ENCODE data around the gene VPS13D. TPM values are rescaled to one million over a fixed set of nuclear protein-coding genes. Genes with fewer than 3 reads are reported as not detected.

VPS13D gene
- total and polyA plus RNA-seq, 2 of the 4 experiments (the other 2 are of a cell fraction): 9.0 to 16.3 TPM

GRCh38 chr1:12333036-12333785, 103.4 kb downstream of the VPS13D start:
- Histone ChIP-seq H2AFZ (replicated peaks; ENCODE audit: low read length, poor library complexity) (no peak overlapping the region), H4K8ac (ENCODE audit: low read depth in 2 of 2, low read length in 2 of 2) (no peak overlapping the region), H3K9ac (ENCODE audit: low read depth, low read length) (no peak overlapping the region), H3K4me3 (ENCODE audit: insufficient read depth, low read depth, low read length) (no peak overlapping the region), H3K9me1 (ENCODE audit: insufficient read depth, low read length) (no peaks in the 10 kb centered on the region; the same call in 1 of the 2 replicates), H3K9me3 (ENCODE audit: control insufficient read depth, insufficient read depth, low read length) (no peaks in the 10 kb centered on the region), H3K14ac (replicated peaks; ENCODE audit: low read depth, low read length) (no peak overlapping the region), H4K5ac (ENCODE audit: low read depth, low read length) (no peak overlapping the region), H2AK9ac (replicated peaks; ENCODE audit: low read depth, low read length, poor library complexity) (no peak overlapping the region), H2BK15ac (ENCODE audit: low read depth, low read length) (no peak overlapping the region), H3K79me1 (ENCODE audit: low read depth in 1 of 2, low read length in 2 of 2) (no peaks in the 10 kb centered on the region), H4K20me1 (ENCODE audit: insufficient read depth, low read length) (no peaks in the 10 kb centered on the region), H3K18ac (ENCODE audit: low read depth, low read length) (no peak overlapping the region), H3K23ac (ENCODE audit: low read depth, low read length) (no peak overlapping the region), H3K36me3 (ENCODE audit: control insufficient read depth, insufficient read depth, low read length) (peaks cover 33% of the 10 kb centered on the region), H3K4me2 (ENCODE audit: low read depth, low read length) (no peak overlapping the region), H4K91ac (ENCODE audit: insufficient read depth, low read depth, low read length) (no peak overlapping the region), H2BK20ac (ENCODE audit: low read depth, low read length) (no peak overlapping the region), H3K4me1 (ENCODE audit: control insufficient read depth, insufficient read depth, low read length) (no peaks in the 10 kb centered on the region), H3K56ac (ENCODE audit: extremely low read depth, insufficient read depth, low read length) (no peak overlapping the region), H3K27ac (ENCODE audit: insufficient read depth, low read length) (no peak overlapping the region), H2BK120ac (ENCODE audit: low read depth, low read length) (no peak overlapping the region), H3K27me3 (ENCODE audit: control insufficient read depth, insufficient read depth, low read length) (no peaks in the 10 kb centered on the region), H2BK5ac (ENCODE audit: low read depth, low read length, poor library complexity, severe bottlenecking) (no peak overlapping the region), H3K4ac (ENCODE audit: low read depth, low read length) (no peak overlapping the region), H2AK5ac (ENCODE audit: low read depth, low read length) (no peak overlapping the region)
- DNase-seq: no peak
- intact Hi-C loops (cut with micrococcal nuclease) (no loop called here), in situ Hi-C loops (cut with MboI; ENCODE audit: low sequenced_read_pairs) (no loop called here), dilution Hi-C loops (cut with HindIII; ENCODE audit: low sequenced_read_pairs, unreplicated experiment) (no loop called here)
- no peak for ATAC-seq (ENCODE audit: low read depth)
- TF ChIP-seq MAZ (IDR thresholded peaks at IDR 0.05; ENCODE audit: borderline replicate concordance, low read depth, low read length) (no peak), NFE2L2 (IDR thresholded peaks at IDR 0.05; ENCODE audit: low read depth, low read length) (no peak), CTCF (conservative IDR thresholded peaks at IDR 0.05; ENCODE audit: low read depth, low read length) (no peak), ELK1 (IDR thresholded peaks at IDR 0.05; ENCODE audit: borderline replicate concordance, low read depth, low read length) (no peak), RCOR1 (IDR thresholded peaks at IDR 0.05; ENCODE audit: insufficient replicate concordance, low read length) (no peak), SMC3 (IDR thresholded peaks at IDR 0.05; ENCODE audit: low read depth, low read length) (no peak), CEBPB (IDR thresholded peaks at IDR 0.05; ENCODE audit: low read depth, low read length) (no peak), BHLHE40 (IDR thresholded peaks at IDR 0.05; ENCODE audit: low read depth, low read length) (no peak), MXI1 (IDR thresholded peaks at IDR 0.05; ENCODE audit: borderline replicate concordance, low read depth, low read length) (no peak), RAD21 (IDR thresholded peaks at IDR 0.05; ENCODE audit: low read length) (no peak), CHD1 (IDR thresholded peaks at IDR 0.05; ENCODE audit: low read depth, low read length) (no peak), RFX5 (IDR thresholded peaks at IDR 0.05; ENCODE audit: low read depth, low read length) (no peak), POLR2A (IDR thresholded peaks at IDR 0.05; ENCODE audit: low read depth, low read length) (no peak), USF2 (IDR thresholded peaks at IDR 0.05; ENCODE audit: low read depth, low read length) (no peak), FOS (IDR thresholded peaks at IDR 0.05; ENCODE audit: low read depth, low read length) (no peak), MAFK (IDR thresholded peaks at IDR 0.05; ENCODE audit: low read depth, low read length) (no peak)
- ChIA-PET CTCF (no interaction called here), POLR2A (ENCODE audit: unreplicated experiment) (no interaction called here)
- WGBS, 2 experiments (ENCODE audit: extremely low coverage in 2 of 2, insufficient read length in 1 of 2): 100% methylated on average over 1 of the region's 11 CpGs; no CpG with 5 or more reads in 1 of the 2 experiments
- no TSS peak for BruUV-seq (replicated peaks)
